CD4-positive, alpha-beta T cell (primary cell): ENCODE results near the gene MBNL3. TPM values are rescaled to one million over a fixed set of nuclear protein-coding genes. Genes with fewer than 3 reads are reported as not detected.

Experiments
- ATAC-seq: fragments of 200-7000 bp; cut with Tn5 transposase; one replicate; pipeline ENCODE4 v1.10.0; 2022; ENCODE audit warnings: mild to moderate bottlenecking; ENCODE audit not compliant: poor library complexity
- CTCF ChIA-PET: fragments of 350-600 bp; sonication (Branson Sonifier 250); formaldehyde crosslinking; loops from one replicate; lab custom pipeline; 2021; ENCODE audit warnings: antibody characterized with exemption, inconsistent platforms; lab: Charles Lee
- POLR2A ChIA-PET: fragments of 350-600 bp; sonication (Branson Sonifier 250); formaldehyde crosslinking; loops from one replicate; lab custom pipeline; 2021; ENCODE audit warnings: antibody characterized with exemption, inconsistent platforms; lab: Charles Lee
- DNase-seq, 14 experiments: peaks; one replicate each; pipeline ENCODE4 v3.0.0-alpha.2; 2013 to 2020; ENCODE audit warnings: mixed read lengths in 2 of 14
- H3K27ac ChIP-seq, 2 donors: one replicate each; pipeline versions ENCODE4 v1.5.1 to v1.7.0; 2013; ENCODE audit warnings: low read length in 2 of 2, low read depth in 1 of 2, mild to moderate bottlenecking in 1 of 2
- H3K27me3 ChIP-seq, 2 experiments: 1 replicate in 1 of 2; 2 replicates in 1 of 2; pipeline versions ENCODE4 v1.6.1 to v1.7.0; 2013; ENCODE audit warnings: low read length in 2 of 2, control low read depth in 1 of 2, mild to moderate bottlenecking in 1 of 2, moderate library complexity in 1 of 2; ENCODE audit not compliant: insufficient read depth in 2 of 2, control insufficient read depth in 1 of 2
- H3K36me3 ChIP-seq: one replicate; pipeline ENCODE4 v1.6.1; 2013; ENCODE audit warnings: low read length, control low read depth; ENCODE audit not compliant: insufficient read depth
- H3K4me1 ChIP-seq: one replicate; pipeline ENCODE4 v1.6.1; 2013; ENCODE audit warnings: low read length, control low read depth; ENCODE audit not compliant: insufficient read depth
- H3K4me3 ChIP-seq: one replicate; pipeline ENCODE4 v1.5.1; 2013; ENCODE audit warnings: mild to moderate bottlenecking, low read length, moderate library complexity
- H3K9me3 ChIP-seq, 2 experiments: 1 replicate in 1 of 2; 2 replicates in 1 of 2; pipeline versions ENCODE4 v1.6.1 to v1.7.0; 2013; ENCODE audit warnings: low read length in 2 of 2, mild to moderate bottlenecking in 2 of 2, control low read depth in 1 of 2, moderate library complexity in 1 of 2; ENCODE audit not compliant: control insufficient read depth in 1 of 2, insufficient read depth in 1 of 2
- H3K27ac Mint-ChIP-seq: one replicate; pipeline ENCODE4 v1.8.0; 2020; ENCODE audit warnings: mixed read lengths
- H3K27me3 Mint-ChIP-seq: one replicate; pipeline ENCODE4 v1.8.0; 2021; ENCODE audit warnings: mixed read lengths
- H3K36me3 Mint-ChIP-seq: one replicate; pipeline ENCODE4 v1.8.0; 2021; ENCODE audit warnings: low read depth, mixed read lengths
- H3K4me1 Mint-ChIP-seq: one replicate; pipeline ENCODE4 v1.8.0; 2021; ENCODE audit warnings: low read depth, mixed read lengths
- H3K4me3 Mint-ChIP-seq: one replicate; pipeline ENCODE4 v1.8.0; 2020; ENCODE audit warnings: mild to moderate bottlenecking, mixed read lengths
- H3K9me3 Mint-ChIP-seq: one replicate; pipeline ENCODE4 v1.8.0; 2020; ENCODE audit warnings: mixed read lengths
- CTCF ChIP-seq: fragments of 200-600 bp; IDR thresholded peaks from one replicate; pipeline ENCODE4 v1.8.0; 2022; ENCODE audit warnings: antibody characterized with exemption, mild to moderate bottlenecking
- intact Hi-C, 2 experiments: fragments of 100-400 bp; cut with DNase I in 1 of 2; cut with micrococcal nuclease in 1 of 2; formaldehyde crosslinking; loops; one replicate each; pipeline versions ENCODE4 v1.15.1 to v1.9.0; 2023 to 2025; cut with DNase I, micrococcal nuclease
- total RNA-seq, 174 experiments: library from RNA in 2 of 174; stranded (reverse) in 2 of 174; gene quantifications; one replicate each; pipeline ENCODE4 v1.2.3 and lab custom pipeline; 2021 to 2026

MBNL3 gene
- total RNA-seq, 2 experiments from 2014 or later = 19.0 to 19.4 TPM

- ChIA-PET POLR2A (no interaction called here), CTCF (interaction anchor here (0.5 kb wide), 1 partner anchor 12 kb away, joined by 3 read pairs; no protein-coding TSS in a partner anchor)
- Histone ChIP-seq H3K4me1 (no peaks in the 10 kb centered on the region), H3K27me3 (no peaks in the 10 kb centered on the region), H3K9me3 (no peaks in the 10 kb centered on the region), H3K27ac (no peak overlapping the region), H3K4me3 (no peak overlapping the region), H3K36me3 (peaks cover 5% of the 10 kb centered on the region)
- no peaks in the 10 kb centered on the region for H3K4me1 Mint-ChIP-seq
- H3K27ac Mint-ChIP-seq = no peak overlapping the region
- H3K9me3 Mint-ChIP-seq = no peaks in the 10 kb centered on the region
- intact Hi-C loops = no loop called here
- DNase-seq (no peak), ATAC-seq (no peak)
- H3K27me3 Mint-ChIP-seq = no peaks in the 10 kb centered on the region
- TF ChIP-seq CTCF = no peak
- H3K36me3 Mint-ChIP-seq = peaks cover 13% of the 10 kb centered on the region
- H3K4me3 Mint-ChIP-seq = no peak overlapping the region
Measured at GRCh38 chrX:132393485-132393884, 95.4 kb downstream of the MBNL3 start.

GRCh38 chrX:132393085-132393484, 95.8 kb downstream of the MBNL3 start:
- no peak overlapping the region for H3K27ac Mint-ChIP-seq
- CTCF ChIA-PET = interaction anchor here (0.5 kb wide), 1 partner anchor 13 kb away, joined by 3 read pairs; no protein-coding TSS in a partner anchor

GRCh38 chrX:132390792-132391191, 98.0 kb downstream of the MBNL3 start:
- Histone ChIP-seq H3K9me3 (no peaks in the 10 kb centered on the region), H3K27ac (no peak overlapping the region), H3K27me3 (no peaks in the 10 kb centered on the region), H3K4me1 (no peaks in the 10 kb centered on the region), H3K4me3 (no peak overlapping the region), H3K36me3 (peaks cover 5% of the 10 kb centered on the region)
- Mint-ChIP-seq H3K4me3 (no peak overlapping the region), H3K27me3 (no peaks in the 10 kb centered on the region), H3K36me3 (peaks cover 18% of the 10 kb centered on the region), H3K9me3 (no peaks in the 10 kb centered on the region), H3K4me1 (no peaks in the 10 kb centered on the region), H3K27ac (no peak overlapping the region)
- intact Hi-C loops = no loop called here
- ChIA-PET POLR2A (no interaction called here), CTCF (interaction anchor here (0.9 to 2.1 kb wide), 2 partner anchors 22 to 100 kb away, joined by 3 to 5 read pairs; no protein-coding TSS in a partner anchor)
- DNase-seq (no peak), ATAC-seq (no peak)
- TF ChIP-seq CTCF = no peak

More at GRCh38 chrX:132393085-132393484, 95.8 kb downstream of the MBNL3 start:
- POLR2A ChIA-PET = no interaction called here
- H3K9me3 Mint-ChIP-seq = no peaks in the 10 kb centered on the region
- Histone ChIP-seq H3K27me3 (no peaks in the 10 kb centered on the region), H3K27ac (no peak overlapping the region), H3K4me3 (no peak overlapping the region), H3K36me3 (peaks cover 5% of the 10 kb centered on the region), H3K4me1 (no peaks in the 10 kb centered on the region), H3K9me3 (no peaks in the 10 kb centered on the region)
- H3K27me3 Mint-ChIP-seq = no peaks in the 10 kb centered on the region
- DNase-seq (no peak), ATAC-seq (no peak)
- TF ChIP-seq CTCF = no peak
- intact Hi-C loops = no loop called here
- peaks cover 13% of the 10 kb centered on the region for H3K36me3 Mint-ChIP-seq
- no peaks in the 10 kb centered on the region for H3K4me1 Mint-ChIP-seq
- no peak overlapping the region for H3K4me3 Mint-ChIP-seq
